ENCODE data around the gene TSSC4.
A peak's percentile ranks its signal among the peaks of the same experiment; 100 is the strongest.

TSSC4 gene

GRCh38 chr11:2397005-2397404, 3.5 kb upstream of the TSSC4 start:
- no peak overlapping the region for H3K27ac Mint-ChIP-seq
- no peaks in the 10 kb centered on the region for H3K27me3 Mint-ChIP-seq
- H3K9me3 Mint-ChIP-seq: no peaks in the 10 kb centered on the region
- H3K4me1 Mint-ChIP-seq: peaks cover 12% of the 10 kb centered on the region
- H3K4me3 Mint-ChIP-seq: no peak overlapping the region
- no peak for ATAC-seq
- H3K36me3 Mint-ChIP-seq (ENCODE audit: low read depth): peaks cover 8% of the 10 kb centered on the region
- no peak for DNase-seq

GRCh38 chr11:2398664-2399355, 1.7 kb upstream of the TSSC4 start:
- DNase-seq (no peak), ATAC-seq (no peak)
- no peaks in the 10 kb centered on the region for H3K27me3 Mint-ChIP-seq
- peak overlapping the region; percentile 90 for H3K4me3 Mint-ChIP-seq
- H3K27ac Mint-ChIP-seq: peak overlapping the region; percentile 73
- H3K9me3 Mint-ChIP-seq: no peaks in the 10 kb centered on the region
- peaks cover 20% of the 10 kb centered on the region for H3K4me1 Mint-ChIP-seq
- H3K36me3 Mint-ChIP-seq (ENCODE audit: low read depth): peaks cover 8% of the 10 kb centered on the region

GRCh38 chr11:2399488-2400068, 972 bp upstream of the TSSC4 start:
- Mint-ChIP-seq H3K27me3 (no peaks in the 10 kb centered on the region), H3K4me3 (peak overlapping the region; percentile 90), H3K27ac (peak overlapping the region; percentile 73), H3K4me1 (peaks cover 20% of the 10 kb centered on the region), H3K36me3 (ENCODE audit: low read depth) (peaks cover 8% of the 10 kb centered on the region), H3K9me3 (no peaks in the 10 kb centered on the region)
- DNase-seq (no peak), ATAC-seq (no peak)

- Mint-ChIP-seq H3K4me1 (peaks cover 20% of the 10 kb centered on the region), H3K9me3 (no peaks in the 10 kb centered on the region), H3K36me3 (ENCODE audit: low read depth) (peaks cover 8% of the 10 kb centered on the region), H3K27me3 (no peaks in the 10 kb centered on the region), H3K27ac (peak overlapping the region; percentile 84), H3K4me3 (peak overlapping the region; percentile 90)
- DNase-seq (no peak), ATAC-seq (no peak)
These were observed 349 bp downstream of the TSSC4 start for GRCh38 chr11:2400762-2401435.

GRCh38 chr11:2401436-2401984, 960 bp downstream of the TSSC4 start:
- H3K9me3 Mint-ChIP-seq: no peaks in the 10 kb centered on the region
- H3K4me1 Mint-ChIP-seq: peaks cover 20% of the 10 kb centered on the region
- ATAC-seq (no peak), DNase-seq (no peak)
- peaks cover 8% of the 10 kb centered on the region for H3K36me3 Mint-ChIP-seq (ENCODE audit: low read depth)
- no peaks in the 10 kb centered on the region for H3K27me3 Mint-ChIP-seq
- peak overlapping the region; percentile 84 for H3K27ac Mint-ChIP-seq
- peak overlapping the region; percentile 90 for H3K4me3 Mint-ChIP-seq

GRCh38 chr11:2402106-2402505, 1.6 kb downstream of the TSSC4 start:
- ATAC-seq (no peak), DNase-seq (no peak)
- Mint-ChIP-seq H3K4me1 (peaks cover 20% of the 10 kb centered on the region), H3K27me3 (no peaks in the 10 kb centered on the region), H3K4me3 (peak overlapping the region; percentile 90), H3K36me3 (ENCODE audit: low read depth) (peaks cover 4% of the 10 kb centered on the region), H3K27ac (no peak overlapping the region), H3K9me3 (no peaks in the 10 kb centered on the region)

- ATAC-seq (no peak), DNase-seq (no peak)
- H3K36me3 Mint-ChIP-seq (ENCODE audit: low read depth): no peaks in the 10 kb centered on the region
- peak overlapping the region; percentile 90 for H3K4me3 Mint-ChIP-seq
- no peak overlapping the region for H3K27ac Mint-ChIP-seq
- H3K9me3 Mint-ChIP-seq: no peaks in the 10 kb centered on the region
- H3K4me1 Mint-ChIP-seq: peaks cover 20% of the 10 kb centered on the region
- no peaks in the 10 kb centered on the region for H3K27me3 Mint-ChIP-seq
These were observed 2.5 kb downstream of the TSSC4 start for GRCh38 chr11:2402890-2403645.

GRCh38 chr11:2404735-2405196, 4.2 kb downstream of the TSSC4 start:
- no peak overlapping the region for H3K27ac Mint-ChIP-seq
- no peak overlapping the region for H3K4me3 Mint-ChIP-seq
- no peaks in the 10 kb centered on the region for H3K9me3 Mint-ChIP-seq
- H3K4me1 Mint-ChIP-seq: peaks cover 15% of the 10 kb centered on the region
- H3K27me3 Mint-ChIP-seq: no peaks in the 10 kb centered on the region
- no peak for ATAC-seq
- DNase-seq: no peak
- no peaks in the 10 kb centered on the region for H3K36me3 Mint-ChIP-seq (ENCODE audit: low read depth)

- Mint-ChIP-seq H3K36me3 (ENCODE audit: low read depth) (no peaks in the 10 kb centered on the region), H3K4me3 (no peak overlapping the region), H3K9me3 (no peaks in the 10 kb centered on the region), H3K27ac (no peak overlapping the region), H3K27me3 (peaks cover 1% of the 10 kb centered on the region), H3K4me1 (peaks cover 11% of the 10 kb centered on the region)
- DNase-seq (no peak), ATAC-seq (no peak)
These were observed 5.9 kb downstream of the TSSC4 start for GRCh38 chr11:2406451-2406850.

GRCh38 chr11:2406878-2407410, 6.4 kb downstream of the TSSC4 start:
- no peak for DNase-seq
- no peaks in the 10 kb centered on the region for H3K9me3 Mint-ChIP-seq
- H3K4me3 Mint-ChIP-seq: no peak overlapping the region
- no peaks in the 10 kb centered on the region for H3K36me3 Mint-ChIP-seq (ENCODE audit: low read depth)
- H3K27me3 Mint-ChIP-seq: peaks cover 1% of the 10 kb centered on the region
- H3K27ac Mint-ChIP-seq: no peak overlapping the region
- peaks cover 8% of the 10 kb centered on the region for H3K4me1 Mint-ChIP-seq
- ATAC-seq: no peak

GRCh38 chr11:2408671-2409070, 8.1 kb downstream of the TSSC4 start:
- Mint-ChIP-seq H3K9me3 (no peaks in the 10 kb centered on the region), H3K27ac (no peak overlapping the region)
- ATAC-seq: no peak

GRCh38 chr11:2409126-2409525, 8.6 kb downstream of the TSSC4 start:
- Mint-ChIP-seq H3K4me3 (no peak overlapping the region), H3K4me1 (no peaks in the 10 kb centered on the region), H3K9me3 (no peaks in the 10 kb centered on the region), H3K27ac (no peak overlapping the region), H3K36me3 (ENCODE audit: low read depth) (no peaks in the 10 kb centered on the region), H3K27me3 (peaks cover 1% of the 10 kb centered on the region)
- DNase-seq (no peak), ATAC-seq (no peak)

More at GRCh38 chr11:2408671-2409070, 8.1 kb downstream of the TSSC4 start:
- H3K4me1 Mint-ChIP-seq: no peaks in the 10 kb centered on the region
- no peak overlapping the region for H3K4me3 Mint-ChIP-seq
- DNase-seq: no peak
- no peaks in the 10 kb centered on the region for H3K36me3 Mint-ChIP-seq (ENCODE audit: low read depth)
- peaks cover 1% of the 10 kb centered on the region for H3K27me3 Mint-ChIP-seq

- no peaks in the 10 kb centered on the region for H3K4me1 Mint-ChIP-seq
- H3K9me3 Mint-ChIP-seq: no peaks in the 10 kb centered on the region
- no peak overlapping the region for H3K4me3 Mint-ChIP-seq
- ATAC-seq (no peak), DNase-seq (no peak)
- H3K27ac Mint-ChIP-seq: no peak overlapping the region
- H3K27me3 Mint-ChIP-seq: peaks cover 1% of the 10 kb centered on the region
- no peaks in the 10 kb centered on the region for H3K36me3 Mint-ChIP-seq (ENCODE audit: low read depth)
These were observed 9.3 kb downstream of the TSSC4 start for GRCh38 chr11:2409611-2410468.
